ENCODE measurements around the gene KLHL13. TPM values are rescaled to one million over a fixed set of nuclear protein-coding genes. Genes with fewer than 3 reads are reported as not detected.

The KLHL13 gene
- total RNA-seq, 2 experiments from 2014 or later = 0.19 to 0.36 TPM

DNA sequence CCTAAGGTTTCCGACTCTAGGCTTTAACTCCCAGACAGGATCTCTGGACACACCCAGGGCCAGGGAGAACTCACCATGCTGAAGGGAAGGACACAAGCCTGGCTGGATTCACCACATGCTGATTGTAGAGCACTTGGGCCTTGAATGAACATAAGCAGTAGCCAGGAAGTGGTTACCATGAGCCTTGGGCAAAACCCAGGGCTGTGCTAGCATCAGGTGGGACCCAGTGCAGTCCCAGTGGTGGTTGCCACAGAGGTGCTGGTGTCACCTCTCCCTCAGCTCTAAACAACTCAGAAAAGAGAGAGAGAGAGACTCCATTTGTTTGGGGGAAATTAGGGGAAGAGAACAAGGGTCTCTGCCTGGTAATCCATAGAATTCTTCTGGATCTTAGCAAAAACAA is 77.0 kb downstream of the KLHL13 start:
- DNase-seq (no peak), ATAC-seq (ENCODE audit: poor library complexity) (no peak)
- ChIA-PET POLR2A (no interaction called here), CTCF (no interaction called here)
- Histone ChIP-seq H3K4me1 (ENCODE audit: insufficient read depth, low read length) (no peaks in the 10 kb centered on the region), H3K4me3 (ENCODE audit: low read length) (no peak overlapping the region), H3K36me3 (ENCODE audit: insufficient read depth, low read length) (no peaks in the 10 kb centered on the region), H3K9me3 (ENCODE audit: control insufficient read depth in 1 of 2, insufficient read depth in 1 of 2, low read length in 2 of 2) (no peaks in the 10 kb centered on the region), H3K27ac (ENCODE audit: low read depth in 1 of 2, low read length in 2 of 2) (no peak overlapping the region), H3K27me3 (ENCODE audit: control insufficient read depth in 1 of 2, insufficient read depth in 2 of 2, low read length in 2 of 2) (no peaks in the 10 kb centered on the region)
- Mint-ChIP-seq H3K36me3 (ENCODE audit: low read depth) (peaks cover 5% of the 10 kb centered on the region), H3K27ac (no peak overlapping the region), H3K27me3 (no peaks in the 10 kb centered on the region), H3K4me3 (no peak overlapping the region), H3K4me1 (ENCODE audit: low read depth) (no peaks in the 10 kb centered on the region), H3K9me3 (peaks cover 10% of the 10 kb centered on the region)
- TF ChIP-seq CTCF (IDR thresholded peaks at IDR 0.05) = no peak
- intact Hi-C loops (cut with DNase I, micrococcal nuclease) = no loop called here

DNA sequence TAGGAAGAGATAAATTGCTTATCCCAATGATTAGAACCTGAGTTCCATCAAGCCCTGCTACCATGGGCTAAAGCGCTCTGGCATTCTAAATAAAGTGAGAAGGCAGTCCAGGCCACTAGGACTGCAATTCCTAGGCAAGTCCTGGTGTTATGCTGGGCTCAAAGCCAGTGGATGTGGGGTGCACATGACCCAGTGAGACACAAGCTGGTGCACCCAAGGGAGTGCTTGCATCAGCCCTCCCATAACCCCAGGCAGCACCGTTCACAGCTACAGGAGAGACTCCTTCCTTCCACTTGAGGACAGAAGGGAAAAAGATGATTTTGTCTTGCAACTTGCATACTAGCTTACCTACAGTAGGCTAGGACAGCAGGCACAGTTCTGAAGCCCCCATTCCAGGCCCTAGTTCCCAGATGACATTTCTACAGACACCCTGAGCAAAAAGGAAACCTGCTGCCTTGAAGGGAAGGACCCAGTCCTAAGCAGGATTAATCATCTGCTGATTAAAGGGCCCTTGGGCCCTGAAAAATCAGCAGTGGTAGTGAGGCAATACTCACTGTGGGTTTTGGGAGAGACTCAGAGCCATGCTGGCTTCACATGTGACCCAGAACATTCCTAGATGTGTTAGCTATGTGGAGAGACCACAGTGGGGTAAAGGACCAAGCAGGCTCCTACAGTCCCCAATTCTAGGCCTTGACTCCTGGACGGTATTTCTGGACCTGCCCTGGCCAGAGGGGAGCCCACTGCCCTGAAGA is 77.8 kb downstream of the KLHL13 start:
- TF ChIP-seq CTCF (IDR thresholded peaks at IDR 0.05) = no peak
- no peak overlapping the region for H3K4me3 ChIP-seq (ENCODE audit: low read length)
- H3K27ac Mint-ChIP-seq = no peak overlapping the region
- DNase-seq (no peak), ATAC-seq (ENCODE audit: poor library complexity) (no peak)
- peaks cover 5% of the 10 kb centered on the region for H3K36me3 Mint-ChIP-seq (ENCODE audit: low read depth)
- H3K27me3 Mint-ChIP-seq = no peaks in the 10 kb centered on the region
- intact Hi-C loops (cut with DNase I, micrococcal nuclease) = no loop called here
- H3K4me1 ChIP-seq (ENCODE audit: insufficient read depth, low read length) = no peaks in the 10 kb centered on the region
- peaks cover 7% of the 10 kb centered on the region for H3K9me3 Mint-ChIP-seq
- no peaks in the 10 kb centered on the region for H3K4me1 Mint-ChIP-seq (ENCODE audit: low read depth)
- no peaks in the 10 kb centered on the region for H3K27me3 ChIP-seq (ENCODE audit: control insufficient read depth in 1 of 2, insufficient read depth in 2 of 2, low read length in 2 of 2)
- H3K27ac ChIP-seq (ENCODE audit: low read depth in 1 of 2, low read length in 2 of 2) = no peak overlapping the region
- CTCF ChIA-PET = no interaction called here
- H3K9me3 ChIP-seq (ENCODE audit: control insufficient read depth in 1 of 2, insufficient read depth in 1 of 2, low read length in 2 of 2) = no peaks in the 10 kb centered on the region
- no peak overlapping the region for H3K4me3 Mint-ChIP-seq
- H3K36me3 ChIP-seq (ENCODE audit: insufficient read depth, low read length) = no peaks in the 10 kb centered on the region
- POLR2A ChIA-PET = no interaction called here

DNA sequence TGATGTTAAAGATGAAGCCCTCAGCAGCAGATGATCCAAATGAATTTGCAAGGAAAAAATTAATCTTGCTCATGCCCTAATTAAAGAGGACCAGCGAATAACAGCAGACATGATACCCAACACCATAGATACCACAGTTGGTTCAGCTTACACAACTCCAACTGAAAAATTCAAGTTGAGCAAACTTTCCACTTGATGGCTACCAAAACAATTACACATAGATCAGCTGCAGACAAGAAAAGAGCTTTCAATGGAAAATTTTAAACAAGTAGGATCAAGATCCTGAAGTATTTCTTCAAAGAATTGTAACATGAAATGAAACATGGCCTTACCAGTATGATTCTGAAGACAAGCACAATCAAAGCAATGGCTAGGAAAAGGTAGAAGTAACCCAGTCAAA is 90.0 kb downstream of the KLHL13 start:
- no peak overlapping the region for H3K27ac Mint-ChIP-seq
- ATAC-seq (ENCODE audit: poor library complexity) = no peak
- H3K4me3 Mint-ChIP-seq = no peak overlapping the region
- intact Hi-C loops (cut with DNase I, micrococcal nuclease) = no loop called here
- no peak for TF ChIP-seq CTCF (IDR thresholded peaks at IDR 0.05)
- POLR2A ChIA-PET = no interaction called here
- no peaks in the 10 kb centered on the region for H3K27me3 Mint-ChIP-seq
- Histone ChIP-seq H3K36me3 (ENCODE audit: insufficient read depth, low read length) (no peaks in the 10 kb centered on the region), H3K4me1 (ENCODE audit: insufficient read depth, low read length) (no peaks in the 10 kb centered on the region), H3K27ac (ENCODE audit: low read depth in 1 of 2, low read length in 2 of 2) (no peak overlapping the region), H3K27me3 (ENCODE audit: control insufficient read depth in 1 of 2, insufficient read depth in 2 of 2, low read length in 2 of 2) (no peaks in the 10 kb centered on the region), H3K4me3 (ENCODE audit: low read length) (no peak overlapping the region), H3K9me3 (ENCODE audit: control insufficient read depth in 1 of 2, insufficient read depth in 1 of 2, low read length in 2 of 2) (peaks cover 0 to 1% of the 10 kb centered on the region in 2 experiments)
- no peaks in the 10 kb centered on the region for H3K36me3 Mint-ChIP-seq (ENCODE audit: low read depth)
- CTCF ChIA-PET = no interaction called here
- H3K4me1 Mint-ChIP-seq (ENCODE audit: low read depth) = no peaks in the 10 kb centered on the region
- no peak for DNase-seq
- peaks cover 5% of the 10 kb centered on the region for H3K9me3 Mint-ChIP-seq

Measured in CD4-positive, alpha-beta T cell (primary cell).